ENCODE results near the gene DUOXA2.

The DUOXA2 gene

GRCh38 chr15:45140557-45141250, 26.6 kb downstream of the DUOXA2 start:
- no peak overlapping the region for H3K4me3 ChIP-seq (ENCODE audit: low read depth, low read length)
- TF ChIP-seq CTCF (IDR thresholded peaks at IDR 0.05; ENCODE audit: borderline replicate concordance, insufficient read depth, low read depth, low read length) = no peak

- H3K4me3 ChIP-seq (ENCODE audit: low read depth, low read length) = no peak overlapping the region
- TF ChIP-seq CTCF (IDR thresholded peaks at IDR 0.05; ENCODE audit: borderline replicate concordance, insufficient read depth, low read depth, low read length) = no peak
Measured at GRCh38 chr15:45141386-45141785, 27.3 kb downstream of the DUOXA2 start.

GRCh38 chr15:45143056-45143455, 28.9 kb downstream of the DUOXA2 start:
- no peak for TF ChIP-seq CTCF (IDR thresholded peaks at IDR 0.05; ENCODE audit: borderline replicate concordance, insufficient read depth, low read depth, low read length)
- no peak overlapping the region for H3K4me3 ChIP-seq (ENCODE audit: low read depth, low read length)

GRCh38 chr15:45143946-45144345, 29.8 kb downstream of the DUOXA2 start:
- TF ChIP-seq CTCF (IDR thresholded peaks at IDR 0.05; ENCODE audit: borderline replicate concordance, insufficient read depth, low read depth, low read length) = no peak
- no peak overlapping the region for H3K4me3 ChIP-seq (ENCODE audit: low read depth, low read length)

GRCh38 chr15:45144775-45145174, 30.6 kb downstream of the DUOXA2 start:
- no peak for TF ChIP-seq CTCF (IDR thresholded peaks at IDR 0.05; ENCODE audit: borderline replicate concordance, insufficient read depth, low read depth, low read length)
- H3K4me3 ChIP-seq (ENCODE audit: low read depth, low read length) = no peak overlapping the region

- TF ChIP-seq CTCF (IDR thresholded peaks at IDR 0.05; ENCODE audit: borderline replicate concordance, insufficient read depth, low read depth, low read length) = no peak
- no peak overlapping the region for H3K4me3 ChIP-seq (ENCODE audit: low read depth, low read length)
Measured at GRCh38 chr15:45146405-45146804, 32.3 kb downstream of the DUOXA2 start.

GRCh38 chr15:45147606-45148005, 33.5 kb downstream of the DUOXA2 start:
- no peak overlapping the region for H3K4me3 ChIP-seq (ENCODE audit: low read depth, low read length)
- TF ChIP-seq CTCF (IDR thresholded peaks at IDR 0.05; ENCODE audit: borderline replicate concordance, insufficient read depth, low read depth, low read length) = no peak
